HEK293T (cell line): Measurements from ENCODE around the gene GRID1.

Experiments
- ARNT ChIP-seq: fragments of 450-650 bp; IDR thresholded peaks from 2 replicates; pipeline ENCODE4 v1.6.1; 2017; ENCODE audit warnings: mild to moderate bottlenecking
- BHLHE40 ChIP-seq: fragments of 450-650 bp; IDR thresholded peaks from 2 replicates; pipeline ENCODE4 v1.6.1; 2016; ENCODE audit warnings: mild to moderate bottlenecking, moderate library complexity, borderline replicate concordance
- ELF4 ChIP-seq: fragments of 450-650 bp; IDR thresholded peaks from 2 replicates; pipeline ENCODE4 v1.6.1; 2017; ENCODE audit warnings: antibody characterized with exemption
- FOXA1 ChIP-seq: fragments of 450-650 bp; IDR thresholded peaks from 2 replicates; pipeline ENCODE4 v1.6.1; 2016; ENCODE audit warnings: mild to moderate bottlenecking
- FOXK2 ChIP-seq: fragments of 450-650 bp; IDR thresholded peaks from 2 replicates; pipeline ENCODE4 v1.6.1; 2016; ENCODE audit warnings: mild to moderate bottlenecking
- FOXM1 ChIP-seq: fragments of 450-650 bp; IDR thresholded peaks from 2 replicates; pipeline ENCODE4 v1.6.1; 2017; ENCODE audit warnings: mild to moderate bottlenecking, borderline replicate concordance
- SP1 ChIP-seq: fragments of 450-650 bp; IDR thresholded peaks from 2 replicates; pipeline ENCODE4 v1.6.1; 2017
- SUZ12 ChIP-seq: fragments of 450-650 bp; IDR thresholded peaks from 2 replicates; pipeline ENCODE4 v1.6.1; 2016; ENCODE audit warnings: mild to moderate bottlenecking
- TARDBP ChIP-seq: fragments of 450-650 bp; IDR thresholded peaks from 2 replicates; pipeline ENCODE4 v1.6.1; 2016
- ZNF384 ChIP-seq: fragments of 450-650 bp; IDR thresholded peaks from 2 replicates; pipeline ENCODE4 v1.6.1; 2016
- TF ChIP-seq, protein P1 (sequence below): fragments of 450-650 bp; IDR thresholded peaks from 2 replicates; pipeline ENCODE4 v1.6.1; 2016

GRCh38 chr10:85862771-85863170 lies 503.8 kb downstream of the GRID1 start:
- TF ChIP-seq ZNF384 (no peak), SP1 (no peak), ARNT (no peak), FOXM1 (no peak), FOXK2 (no peak), FOXA1 (no peak), TARDBP (no peak), BHLHE40 (no peak), ELF4 (no peak), SUZ12 (no peak)
- TF ChIP-seq, protein P1, sequence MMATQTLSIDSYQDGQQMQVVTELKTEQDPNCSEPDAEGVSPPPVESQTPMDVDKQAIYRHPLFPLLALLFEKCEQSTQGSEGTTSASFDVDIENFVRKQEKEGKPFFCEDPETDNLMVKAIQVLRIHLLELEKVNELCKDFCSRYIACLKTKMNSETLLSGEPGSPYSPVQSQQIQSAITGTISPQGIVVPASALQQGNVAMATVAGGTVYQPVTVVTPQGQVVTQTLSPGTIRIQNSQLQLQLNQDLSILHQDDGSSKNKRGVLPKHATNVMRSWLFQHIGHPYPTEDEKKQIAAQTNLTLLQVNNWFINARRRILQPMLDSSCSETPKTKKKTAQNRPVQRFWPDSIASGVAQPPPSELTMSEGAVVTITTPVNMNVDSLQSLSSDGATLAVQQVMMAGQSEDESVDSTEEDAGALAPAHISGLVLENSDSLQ, result no peak
